Stomach (tissue), 4 donors: ENCODE results near the gene MAP3K7CL.
"Not testable (repeated sequence)": the region's sequence is repeated elsewhere in the genome, so short reads cannot be mapped to it uniquely, and the experiment has no call there.

Source experiments
- CTCF ChIP-seq, 7 experiments: fragments of 450-650 bp in 4 of 7; fragments of 200-600 bp in 3 of 7; sonication (generic) in 3 of 7; IDR thresholded peaks; one replicate each; pipeline ENCODE4 v1.5.1; 2016 to 2019; ENCODE audit warnings: antibody characterized with exemption in 7 of 7, control low read depth in 2 of 7, mild to moderate bottlenecking in 1 of 7
- EP300 ChIP-seq: sonication (generic); formaldehyde crosslinking; IDR thresholded peaks from one replicate; pipeline ENCODE4 v1.6.1; 2017; ENCODE audit warnings: antibody characterized with exemption
- POLR2A ChIP-seq, 4 donors: fragments of 450-650 bp; IDR thresholded peaks; one replicate each; pipeline ENCODE4 v1.6.1; 2016; ENCODE audit warnings: antibody characterized with exemption in 4 of 4, control low read depth in 2 of 4, mild to moderate bottlenecking in 1 of 4, moderate library complexity in 1 of 4

- TF ChIP-seq CTCF (IDR thresholded peaks at IDR 0.05); EP300; POLR2A (IDR thresholded peaks at IDR 0.05): not testable (repeated sequence)
Observed at GRCh38 chr21:29162825-29163224, 32.4 kb downstream of the MAP3K7CL start.
